COLO668 (cell line): ENCODE results near the gene LCN10.
"Not testable (repeated sequence)": the region's sequence is repeated elsewhere in the genome, so short reads cannot be mapped to it uniquely, and the experiment has no call there.

Experiments
- DNase-seq: peaks from one replicate; lab custom pipeline; 2025; ENCODE audit not compliant: unreplicated experiment; lab: John Stamatoyannopoulos, UW

Gene LCN10

GRCh38 chr9:136721339-136722092 lies 21.2 kb downstream of the LCN10 start:
- peak; percentile 78 for DNase-seq

GRCh38 chr9:136720898-136721338 lies 21.8 kb downstream of the LCN10 start:
- no peak for DNase-seq

- no peak for DNase-seq
These were observed 22.4 kb downstream of the LCN10 start for GRCh38 chr9:136720251-136720897.

- DNase-seq = peak; percentile 22
These were observed 23.4 kb downstream of the LCN10 start for GRCh38 chr9:136719195-136719880.

GRCh38 chr9:136718345-136719194 lies 24.2 kb downstream of the LCN10 start:
- DNase-seq = no peak

GRCh38 chr9:136717399-136717798 lies 25.3 kb downstream of the LCN10 start:
- DNase-seq = no peak

- DNase-seq = no peak
These were observed 27.9 kb downstream of the LCN10 start for GRCh38 chr9:136714893-136715274.

GRCh38 chr9:136714096-136714892 lies 28.4 kb downstream of the LCN10 start:
- no peak for DNase-seq

GRCh38 chr9:136713550-136713949 lies 29.2 kb downstream of the LCN10 start:
- peak; percentile 63 for DNase-seq

- peak; percentile 49 for DNase-seq
These were observed 29.8 kb downstream of the LCN10 start for GRCh38 chr9:136712690-136713544.

- peak; percentile 87 for DNase-seq
These were observed 30.7 kb downstream of the LCN10 start, which contains the start of gene DIPK1B for GRCh38 chr9:136711751-136712689. Gene DIPK1B, plus strand, starts transcription at chr9:136712572. Its CDS starts 94 bp downstream, at chr9:136712666.

- DNase-seq = not testable (repeated sequence)
These were observed 31.5 kb downstream of the LCN10 start for GRCh38 chr9:136711219-136711648.

GRCh38 chr9:136710543-136710942 lies 32.2 kb downstream of the LCN10 start:
- DNase-seq = no peak

- no peak for DNase-seq
These were observed 33.2 kb downstream of the LCN10 start for GRCh38 chr9:136709454-136710109.

- DNase-seq = no peak
These were observed 34.8 kb downstream of the LCN10 start for GRCh38 chr9:136707849-136708517.

- no peak for DNase-seq
These were observed 35.7 kb downstream of the LCN10 start for GRCh38 chr9:136707011-136707410.

- DNase-seq = no peak
These were observed 37.2 kb downstream of the LCN10 start for GRCh38 chr9:136705564-136705963.
